ENCODE data around the gene CDH4. TPM values are rescaled to one million over a fixed set of nuclear protein-coding genes. Genes with fewer than 3 reads are reported as not detected.

Gene CDH4
- total and polyA plus RNA-seq, 2 of the 8 experiments (the other 6 are each of a cell fraction or from before 2014, with no cell fraction given): 4.3 to 7.9 TPM

- Histone ChIP-seq H2BK12ac (ENCODE audit: low read depth, low read length) (no peak overlapping the region), H2BK5ac (ENCODE audit: low read depth, low read length) (no peak overlapping the region), H2BK120ac (replicated peaks; ENCODE audit: low read depth, low read length) (no peak overlapping the region), H3K27me3 (replicated peaks in 1 of 4; ENCODE audit: control insufficient read depth in 3 of 4, extremely low read depth in 1 of 4, insufficient read depth in 3 of 4, low read length in 3 of 4) (no peaks in the 10 kb centered on the region), H3K4me3 (ENCODE audit: extremely low read depth in 1 of 4, insufficient read depth in 2 of 4, low read depth in 3 of 4, low read length in 4 of 4) (no peak overlapping the region), H3K27ac (ENCODE audit: low read depth, low read length) (no peak overlapping the region), H3K14ac (ENCODE audit: insufficient read length) (no peak overlapping the region), H3K18ac (ENCODE audit: extremely low read depth, low read length) (no peak overlapping the region), H2AFZ (ENCODE audit: low read length) (no peak overlapping the region), H2AK5ac (ENCODE audit: low read depth, low read length) (no peak overlapping the region), H3K36me3 (ENCODE audit: control insufficient read depth in 2 of 4, insufficient read depth in 4 of 4, low read length in 3 of 4) (no peaks in the 10 kb centered on the region; a peak in 1 of 8 replicates), H3K56ac (replicated peaks; ENCODE audit: insufficient read length, low read depth, low read length) (no peak overlapping the region), H4K20me1 (replicated peaks in 1 of 2; ENCODE audit: control insufficient read depth in 1 of 2, insufficient read depth in 2 of 2, low read length in 2 of 2) (peaks cover 0 to 3% of the 10 kb centered on the region in 2 experiments), H3K23me2 (ENCODE audit: low read depth, low read length) (peaks cover 7% of the 10 kb centered on the region; the same call in 1 of the 2 replicates), H3K9me3 (ENCODE audit: insufficient read depth in 2 of 2, low read depth in 1 of 2, low read length in 1 of 2) (peaks cover 7 to 17% of the 10 kb centered on the region in 2 experiments; a peak in 2 of 4 replicates), H4K5ac (ENCODE audit: insufficient read length, low read depth, low read length) (no peak overlapping the region), H3K9ac (replicated peaks in 1 of 4; ENCODE audit: extremely low read depth in 1 of 4, low read depth in 3 of 4, low read length in 3 of 4) (no peak overlapping the region), H3K23ac (ENCODE audit: insufficient read length) (no peak overlapping the region), H4K91ac (replicated peaks; ENCODE audit: insufficient read length, low read length) (no peak overlapping the region), H2BK20ac (ENCODE audit: low read length) (no peak overlapping the region), H4K8ac (ENCODE audit: extremely low read depth, insufficient read depth, low read length) (no peak overlapping the region), H3K79me2 (ENCODE audit: control insufficient read depth in 1 of 2, insufficient read depth in 2 of 2, low read length in 2 of 2) (no peaks in the 10 kb centered on the region), H2BK15ac (ENCODE audit: low read length) (no peak overlapping the region), H3K4ac (replicated peaks; ENCODE audit: insufficient read length, low read depth, low read length) (no peak overlapping the region), H3K4me1 (replicated peaks in 1 of 4; ENCODE audit: control insufficient read depth in 3 of 4, insufficient read depth in 4 of 4, low read length in 3 of 4) (no peaks in the 10 kb centered on the region), H3K4me2 (ENCODE audit: insufficient read depth in 1 of 2, low read depth in 2 of 2, low read length in 2 of 2) (no peak overlapping the region), H3K79me1 (ENCODE audit: low read depth, low read length) (no peaks in the 10 kb centered on the region)
- ChIA-PET CTCF (ENCODE audit: partially characterized antibody) (interaction anchor here (1.0 to 2.6 kb wide), 2 partner anchors 9 to 20 kb away, joined by 4 to 7 read pairs; no protein-coding TSS in a partner anchor), POLR2A (ENCODE audit: partially characterized antibody) (no interaction called here)
- TF ChIP-seq CREB1 (IDR thresholded peaks at IDR 0.05) (no peak), RBBP5 (IDR thresholded peaks at IDR 0.05; ENCODE audit: borderline replicate concordance, low read depth, low read length) (no peak), CBX5 (IDR thresholded peaks at IDR 0.05; ENCODE audit: low read depth, low read length) (no peak), ZNF274 (IDR thresholded peaks at IDR 0.05; ENCODE audit: borderline replicate concordance, extremely low read depth, low read length) (no peak)
- 89% methylated on average over 6 of the region's 6 CpGs; no CpG with 5 or more reads in 1 of the 2 experiments for WGBS, 2 experiments (ENCODE audit: extremely low coverage in 1 of 2, insufficient coverage in 1 of 2, insufficient read length in 1 of 2, insufficient replicate concordance in 2 of 2, low coverage in 1 of 2, low lambda C conversion rate in 2 of 2, missing lambda C conversion rate in 1 of 2)
- no peak for DNase-seq (ENCODE audit: low read depth in 1 of 2, low spot score in 2 of 2)
- no peak for FAIRE-seq
Observed at GRCh38 chr20:61916318-61916891, 664.3 kb downstream of the CDH4 start.

Data from H1 (cell line).